Measurements from ENCODE around the gene RNF220. TPM values are rescaled to one million over a fixed set of nuclear protein-coding genes. Genes with fewer than 3 reads are reported as not detected.

Gene RNF220
- total RNA-seq, 4 donors from 2014 or later = 112 to 134 (median 132) TPM

- Histone ChIP-seq H3K4me1 (peaks cover 0 to 32% (median 0%) of the 10 kb centered on the region in 3 donors), H3K27ac (no peak overlapping the region), H3K4me3 (no peak overlapping the region), H3K27me3 (peaks cover 31% of the 10 kb centered on the region), H3K9me3 (no peaks in the 10 kb centered on the region), H3K36me3 (no peaks in the 10 kb centered on the region)
- no peak for ATAC-seq
- TF ChIP-seq CTCF (IDR thresholded peaks at IDR 0.05) (no peak), POLR2AphosphoS5 (IDR thresholded peaks at IDR 0.05) (no peak), EP300 (IDR thresholded peaks at IDR 0.05) (no peak), POLR2A (IDR thresholded peaks at IDR 0.05) (no peak)
- 80% methylated on average over 1 to 2 of the region's 6 CpGs for WGBS, 2 donors (ENCODE audit: low coverage in 1 of 2)
Measured at GRCh38 chr1:44503625-44504024, 98.6 kb downstream of the RNF220 start.

- no peak for ATAC-seq
- H3K36me3 ChIP-seq = no peaks in the 10 kb centered on the region
- H3K4me3 ChIP-seq = no peak overlapping the region
- no peaks in the 10 kb centered on the region for H3K9me3 ChIP-seq
- no peak overlapping the region for H3K27ac ChIP-seq
- TF ChIP-seq POLR2A (IDR thresholded peaks at IDR 0.05) = no peak
- TF ChIP-seq POLR2AphosphoS5 (IDR thresholded peaks at IDR 0.05) = no peak
- TF ChIP-seq EP300 (IDR thresholded peaks at IDR 0.05) = no peak
- TF ChIP-seq CTCF (IDR thresholded peaks at IDR 0.05) = no peak
- WGBS, 2 donors (ENCODE audit: low coverage in 1 of 2) = 68 to 75% methylated on average over 5 to 10 of the region's 20 CpGs
- peaks cover 33% of the 10 kb centered on the region for H3K27me3 ChIP-seq
- peaks cover 0 to 28% (median 0%) of the 10 kb centered on the region in 3 donors for H3K4me1 ChIP-seq
Measured at GRCh38 chr1:44505210-44505993, 100.3 kb downstream of the RNF220 start.

- no peak overlapping the region for H3K27ac ChIP-seq
- H3K4me1 ChIP-seq = peaks cover 0 to 9% (median 0%) of the 10 kb centered on the region in 3 donors
- no peak for TF ChIP-seq POLR2A (IDR thresholded peaks at IDR 0.05)
- TF ChIP-seq CTCF (IDR thresholded peaks at IDR 0.05) = no peak
- TF ChIP-seq EP300 (IDR thresholded peaks at IDR 0.05) = no peak
- no peak for TF ChIP-seq POLR2AphosphoS5 (IDR thresholded peaks at IDR 0.05)
- no peak for ATAC-seq
- H3K27me3 ChIP-seq = peaks cover 31% of the 10 kb centered on the region
- no peaks in the 10 kb centered on the region for H3K36me3 ChIP-seq
- no peak overlapping the region for H3K4me3 ChIP-seq
- WGBS, 2 donors (ENCODE audit: low coverage in 1 of 2) = 49 to 58% methylated on average over 6 to 8 of the region's 26 CpGs
- no peaks in the 10 kb centered on the region for H3K9me3 ChIP-seq
Measured at GRCh38 chr1:44507490-44508396, 102.7 kb downstream of the RNF220 start.

GRCh38 chr1:44508397-44508745, 103.3 kb downstream of the RNF220 start:
- peaks cover 35% of the 10 kb centered on the region for H3K27me3 ChIP-seq
- no peaks in the 10 kb centered on the region for H3K36me3 ChIP-seq
- 88 to 90% methylated on average over 5 of the region's 5 CpGs for WGBS, 2 donors (ENCODE audit: low coverage in 1 of 2)
- ATAC-seq = no peak
- no peak overlapping the region for H3K27ac ChIP-seq
- TF ChIP-seq CTCF (IDR thresholded peaks at IDR 0.05) (no peak), EP300 (IDR thresholded peaks at IDR 0.05) (no peak), POLR2A (IDR thresholded peaks at IDR 0.05) (no peak), POLR2AphosphoS5 (IDR thresholded peaks at IDR 0.05) (no peak)
- no peaks in the 10 kb centered on the region for H3K9me3 ChIP-seq
- peaks cover 0 to 9% (median 0%) of the 10 kb centered on the region in 3 donors for H3K4me1 ChIP-seq
- H3K4me3 ChIP-seq = no peak overlapping the region
